Measurements from ENCODE around the gene CDK6.

DNA sequence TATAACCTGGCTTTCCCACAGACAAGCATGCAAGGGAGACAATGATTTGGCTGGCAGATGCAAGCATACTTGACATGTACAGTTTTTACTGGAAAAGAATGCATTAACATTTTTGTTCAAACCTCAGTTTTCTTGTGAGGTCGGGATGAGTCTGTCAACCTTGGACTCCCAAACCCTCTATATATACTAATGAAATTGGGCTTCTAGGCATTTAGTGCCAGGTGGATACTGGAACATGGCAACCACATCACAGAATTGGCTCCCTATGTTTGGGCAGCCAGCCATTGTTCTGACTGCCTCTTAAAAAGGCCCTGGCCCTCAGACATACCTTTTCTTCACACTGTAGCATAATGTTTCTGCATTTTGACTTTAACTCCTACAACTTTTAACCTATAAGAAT is 39.1 kb downstream of the CDK6 start:
- TF ChIP-seq, protein P1, sequence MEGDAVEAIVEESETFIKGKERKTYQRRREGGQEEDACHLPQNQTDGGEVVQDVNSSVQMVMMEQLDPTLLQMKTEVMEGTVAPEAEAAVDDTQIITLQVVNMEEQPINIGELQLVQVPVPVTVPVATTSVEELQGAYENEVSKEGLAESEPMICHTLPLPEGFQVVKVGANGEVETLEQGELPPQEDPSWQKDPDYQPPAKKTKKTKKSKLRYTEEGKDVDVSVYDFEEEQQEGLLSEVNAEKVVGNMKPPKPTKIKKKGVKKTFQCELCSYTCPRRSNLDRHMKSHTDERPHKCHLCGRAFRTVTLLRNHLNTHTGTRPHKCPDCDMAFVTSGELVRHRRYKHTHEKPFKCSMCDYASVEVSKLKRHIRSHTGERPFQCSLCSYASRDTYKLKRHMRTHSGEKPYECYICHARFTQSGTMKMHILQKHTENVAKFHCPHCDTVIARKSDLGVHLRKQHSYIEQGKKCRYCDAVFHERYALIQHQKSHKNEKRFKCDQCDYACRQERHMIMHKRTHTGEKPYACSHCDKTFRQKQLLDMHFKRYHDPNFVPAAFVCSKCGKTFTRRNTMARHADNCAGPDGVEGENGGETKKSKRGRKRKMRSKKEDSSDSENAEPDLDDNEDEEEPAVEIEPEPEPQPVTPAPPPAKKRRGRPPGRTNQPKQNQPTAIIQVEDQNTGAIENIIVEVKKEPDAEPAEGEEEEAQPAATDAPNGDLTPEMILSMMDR (IDR thresholded peaks at IDR 0.05 in 4 of 5, conservative IDR thresholded peaks at IDR 0.05 in 1 of 5): no peak
- no peak for TF ChIP-seq POLR2A (IDR thresholded peaks at IDR 0.05)
